Measurements from ENCODE around the gene PIGW. TPM values are rescaled to one million over a fixed set of nuclear protein-coding genes. Genes with fewer than 3 reads are reported as not detected.

PIGW gene
- total and polyA plus RNA-seq, 4 donors: 6.2 to 15.4 (median 10.6) TPM

GRCh38 chr17:36501963-36502362, 32.8 kb upstream of the PIGW start:
- Histone ChIP-seq H3K27me3 (ENCODE audit: control insufficient read depth in 3 of 3, insufficient read depth in 3 of 3, low read length in 2 of 3) (no peaks in the 10 kb centered on the region), H3K4me1 (ENCODE audit: control insufficient read depth in 5 of 5, insufficient read depth in 5 of 5, low read length in 5 of 5) (no peaks in the 10 kb centered on the region), H3K36me3 (ENCODE audit: control insufficient read depth in 4 of 4, insufficient read depth in 4 of 4, low read length in 4 of 4) (peaks cover 3 to 52% (median 27%) of the 10 kb centered on the region in 4 donors), H3K9me3 (ENCODE audit: control insufficient read depth in 4 of 4, insufficient read depth in 3 of 4, low read length in 3 of 4) (no peaks in the 10 kb centered on the region), H3K27ac (ENCODE audit: low read depth in 1 of 2, low read length in 1 of 2) (no peak overlapping the region), H3K4me3 (no peak overlapping the region), H3K9ac (ENCODE audit: insufficient read depth in 1 of 2, low read length in 2 of 2) (no peak overlapping the region)
- TF ChIP-seq CTCF (IDR thresholded peaks at IDR 0.05; ENCODE audit: control extremely low read depth, extremely low read depth): no peak
- ATAC-seq (ENCODE audit: insufficient read depth, low FRiP score) (no peak), DNase-seq (no peak)
- 95 to 96% methylated on average over 6 of the region's 6 CpGs for WGBS, 2 donors

GRCh38 chr17:36503456-36504155, 31.2 kb upstream of the PIGW start:
- Histone ChIP-seq H3K4me1 (ENCODE audit: control insufficient read depth in 5 of 5, insufficient read depth in 5 of 5, low read length in 5 of 5) (no peaks in the 10 kb centered on the region), H3K27ac (ENCODE audit: low read depth in 1 of 2, low read length in 1 of 2) (no peak overlapping the region), H3K9ac (ENCODE audit: insufficient read depth in 1 of 2, low read length in 2 of 2) (no peak overlapping the region), H3K27me3 (ENCODE audit: control insufficient read depth in 3 of 3, insufficient read depth in 3 of 3, low read length in 2 of 3) (no peaks in the 10 kb centered on the region), H3K4me3 (no peak overlapping the region), H3K9me3 (ENCODE audit: control insufficient read depth in 4 of 4, insufficient read depth in 3 of 4, low read length in 3 of 4) (no peaks in the 10 kb centered on the region), H3K36me3 (ENCODE audit: control insufficient read depth in 4 of 4, insufficient read depth in 4 of 4, low read length in 4 of 4) (peaks cover 3 to 50% (median 26%) of the 10 kb centered on the region in 4 donors)
- DNase-seq (no peak), ATAC-seq (ENCODE audit: insufficient read depth, low FRiP score) (no peak)
- TF ChIP-seq CTCF (IDR thresholded peaks at IDR 0.05; ENCODE audit: control extremely low read depth, extremely low read depth): no peak
- 92 to 94% methylated on average over 7 of the region's 7 CpGs for WGBS, 2 donors

GRCh38 chr17:36504156-36504545, 30.6 kb upstream of the PIGW start:
- Histone ChIP-seq H3K36me3 (ENCODE audit: control insufficient read depth in 4 of 4, insufficient read depth in 4 of 4, low read length in 4 of 4) (peaks cover 3 to 46% (median 24%) of the 10 kb centered on the region in 4 donors), H3K9ac (ENCODE audit: insufficient read depth in 1 of 2, low read length in 2 of 2) (no peak overlapping the region), H3K9me3 (ENCODE audit: control insufficient read depth in 4 of 4, insufficient read depth in 3 of 4, low read length in 3 of 4) (no peaks in the 10 kb centered on the region), H3K27me3 (ENCODE audit: control insufficient read depth in 3 of 3, insufficient read depth in 3 of 3, low read length in 2 of 3) (no peaks in the 10 kb centered on the region), H3K27ac (ENCODE audit: low read depth in 1 of 2, low read length in 1 of 2) (no peak overlapping the region), H3K4me1 (ENCODE audit: control insufficient read depth in 5 of 5, insufficient read depth in 5 of 5, low read length in 5 of 5) (no peaks in the 10 kb centered on the region), H3K4me3 (no peak overlapping the region)
- DNase-seq (no peak), ATAC-seq (ENCODE audit: insufficient read depth, low FRiP score) (no peak)
- TF ChIP-seq CTCF (IDR thresholded peaks at IDR 0.05; ENCODE audit: control extremely low read depth, extremely low read depth): no peak
- 96 to 99% methylated on average over 5 of the region's 5 CpGs for WGBS, 2 donors

- no peak for ATAC-seq (ENCODE audit: insufficient read depth, low FRiP score)
- Histone ChIP-seq H3K36me3 (ENCODE audit: control insufficient read depth in 4 of 4, insufficient read depth in 4 of 4, low read length in 4 of 4) (peaks cover 3 to 50% (median 24%) of the 10 kb centered on the region in 4 donors), H3K9me3 (ENCODE audit: control insufficient read depth in 4 of 4, insufficient read depth in 3 of 4, low read length in 3 of 4) (no peaks in the 10 kb centered on the region), H3K4me3 (no peak overlapping the region), H3K4me1 (ENCODE audit: control insufficient read depth in 5 of 5, insufficient read depth in 5 of 5, low read length in 5 of 5) (no peaks in the 10 kb centered on the region), H3K9ac (ENCODE audit: insufficient read depth in 1 of 2, low read length in 2 of 2) (no peak overlapping the region), H3K27ac (ENCODE audit: low read depth in 1 of 2, low read length in 1 of 2) (no peak overlapping the region), H3K27me3 (ENCODE audit: control insufficient read depth in 3 of 3, insufficient read depth in 3 of 3, low read length in 2 of 3) (no peaks in the 10 kb centered on the region)
- TF ChIP-seq CTCF (IDR thresholded peaks at IDR 0.05; ENCODE audit: control extremely low read depth, extremely low read depth): no peak
- WGBS, 2 donors: 94 to 95% methylated on average over 8 of the region's 8 CpGs
- DNase-seq: no peak
These were observed 29.6 kb upstream of the PIGW start for GRCh38 chr17:36505171-36505570.
